ENCODE data around the gene IGFL2. TPM values are rescaled to one million over a fixed set of nuclear protein-coding genes. Genes with fewer than 3 reads are reported as not detected.
"Not testable (repeated sequence)": the region's sequence is repeated elsewhere in the genome, so short reads cannot be mapped to it uniquely, and the experiment has no call there.

The IGFL2 gene
- total RNA-seq, 1 donor from 2014 or later: not detected

- DNase-seq; ATAC-seq (ENCODE audit: poor library complexity); intact Hi-C loops (cut with DNase I): not testable (repeated sequence)
Measured at GRCh38 chr19:46184775-46185710, 37.0 kb downstream of the IGFL2 start.

GRCh38 chr19:46186101-46186716 lies 38.2 kb downstream of the IGFL2 start:
- DNase-seq (no peak), ATAC-seq (ENCODE audit: poor library complexity) (no peak)
- intact Hi-C loops (cut with DNase I): no loop called here

- DNase-seq (no peak), ATAC-seq (ENCODE audit: poor library complexity) (no peak)
- intact Hi-C loops (cut with DNase I): no loop called here
Measured at GRCh38 chr19:46186717-46187101, 38.7 kb downstream of the IGFL2 start.

GRCh38 chr19:46189971-46190888 lies 42.2 kb downstream of the IGFL2 start:
- DNase-seq: no peak
- intact Hi-C loops (cut with DNase I): loop anchor here (5.0 to 10.0 kb wide), 2 partner anchors 108 to 165 kb away; partner anchors contain the start of gene PGLYRP1
- ATAC-seq (ENCODE audit: poor library complexity): no peak

- ATAC-seq (ENCODE audit: poor library complexity) (no peak), DNase-seq (no peak)
- intact Hi-C loops (cut with DNase I): loop anchor here (5.0 to 10.0 kb wide), 2 partner anchors 109 to 167 kb away; partner anchors contain the start of gene PGLYRP1
Measured at GRCh38 chr19:46191356-46191755, 43.3 kb downstream of the IGFL2 start.

GRCh38 chr19:46191972-46192371 lies 43.9 kb downstream of the IGFL2 start:
- no peak for ATAC-seq (ENCODE audit: poor library complexity)
- no peak for DNase-seq
- intact Hi-C loops (cut with DNase I): loop anchor here (5.0 to 10.0 kb wide), 2 partner anchors 110 to 167 kb away; partner anchors contain the start of gene PGLYRP1

GRCh38 chr19:46192626-46192991 lies 44.6 kb downstream of the IGFL2 start:
- not testable (repeated sequence) for ATAC-seq (ENCODE audit: poor library complexity); DNase-seq
- intact Hi-C loops (cut with DNase I): loop anchor here (5.0 to 10.0 kb wide), 2 partner anchors 110 to 168 kb away; partner anchors contain the start of gene PGLYRP1

- intact Hi-C loops (cut with DNase I): loop anchor here (5.0 to 10.0 kb wide), 2 partner anchors 111 to 168 kb away; partner anchors contain the start of gene PGLYRP1
- peak; percentile 46 for ATAC-seq (ENCODE audit: poor library complexity)
Measured at GRCh38 chr19:46192992-46193650, 45.1 kb downstream of the IGFL2 start.

GRCh38 chr19:46193678-46194077 lies 45.6 kb downstream of the IGFL2 start:
- intact Hi-C loops (cut with DNase I): loop anchor here (5.0 to 10.0 kb wide), 2 partner anchors 111 to 169 kb away; partner anchors contain the start of gene PGLYRP1
- ATAC-seq (ENCODE audit: poor library complexity): no peak

More at GRCh38 chr19:46192992-46193650, 45.1 kb downstream of the IGFL2 start:
- DNase-seq: no peak

GRCh38 chr19:46195104-46195503 lies 47.1 kb downstream of the IGFL2 start:
- no peak for ATAC-seq (ENCODE audit: poor library complexity)
- DNase-seq: no peak
- intact Hi-C loops (cut with DNase I): loop anchor here (10.0 kb wide), 1 partner anchor 170 kb away; the partner anchor contains the start of gene PGLYRP1

More at GRCh38 chr19:46193678-46194077, 45.6 kb downstream of the IGFL2 start:
- no peak for DNase-seq

- ATAC-seq (ENCODE audit: poor library complexity); DNase-seq: not testable (repeated sequence)
- intact Hi-C loops (cut with DNase I): loop anchor here (10.0 kb wide), 1 partner anchor 171 kb away; the partner anchor contains the start of gene PGLYRP1
Measured at GRCh38 chr19:46195919-46196318, 47.9 kb downstream of the IGFL2 start.

- intact Hi-C loops (cut with DNase I): loop anchor here (10.0 kb wide), 1 partner anchor 172 kb away; the partner anchor contains the start of gene PGLYRP1
- DNase-seq: no peak
- no peak for ATAC-seq (ENCODE audit: poor library complexity)
Measured at GRCh38 chr19:46196410-46197124, 48.5 kb downstream of the IGFL2 start.

GRCh38 chr19:46197314-46198070 lies 49.5 kb downstream of the IGFL2 start:
- ATAC-seq (ENCODE audit: poor library complexity) (no peak), DNase-seq (no peak)
- intact Hi-C loops (cut with DNase I): loop anchor here (10.0 kb wide), 1 partner anchor 173 kb away; the partner anchor contains the start of gene PGLYRP1

GRCh38 chr19:46198756-46199155 lies 50.7 kb downstream of the IGFL2 start:
- intact Hi-C loops (cut with DNase I): loop anchor here (10.0 kb wide), 1 partner anchor 174 kb away; the partner anchor contains the start of gene PGLYRP1

GRCh38 chr19:46201454-46202310 lies 53.6 kb downstream of the IGFL2 start:
- intact Hi-C loops (cut with DNase I): no loop called here
- DNase-seq (no peak), ATAC-seq (ENCODE audit: poor library complexity) (no peak)

More at GRCh38 chr19:46198756-46199155, 50.7 kb downstream of the IGFL2 start:
- DNase-seq (no peak), ATAC-seq (ENCODE audit: poor library complexity) (no peak)

Measured in Right ventricle myocardium superior (tissue), 1 donor.